GM12801 (cell line): Measurements from ENCODE around the gene RTN4RL1.

Experiments used
- CTCF ChIP-seq: IDR thresholded peaks from one replicate; pipeline ENCODE4 v1.5.1; 2011; ENCODE audit warnings: control low read depth; ENCODE audit not compliant: insufficient read length; ENCODE audit errors: extremely low read depth

The RTN4RL1 gene

GRCh38 chr17:2053380-2054261 lies 28.5 kb upstream of the RTN4RL1 start:
- TF ChIP-seq CTCF = no peak

GRCh38 chr17:2051933-2052559 lies 26.9 kb upstream of the RTN4RL1 start:
- no peak for TF ChIP-seq CTCF

GRCh38 chr17:2051061-2051932 lies 26.2 kb upstream of the RTN4RL1 start:
- TF ChIP-seq CTCF = no peak

GRCh38 chr17:2050300-2051060 lies 25.3 kb upstream of the RTN4RL1 start:
- no peak for TF ChIP-seq CTCF

- no peak for TF ChIP-seq CTCF
Observed at GRCh38 chr17:2049333-2050299, 24.5 kb upstream of the RTN4RL1 start.

GRCh38 chr17:2048805-2049204 lies 23.7 kb upstream of the RTN4RL1 start:
- TF ChIP-seq CTCF = no peak
